SK-N-SH treated with all-trans-retinoic acid at 6 μM for 48 hours (cell line): ENCODE data around the gene THRAP3.

ENCODE experiments used
- ATAC-seq: fragments of 200-7000 bp; cut with Tn5 transposase; 3 replicates; pipeline ENCODE4 v1.9.1; 2020; ENCODE audit warnings: mild to moderate bottlenecking, moderate library complexity
- ARNTL ChIP-seq: fragments of 450-650 bp; formaldehyde crosslinking; IDR thresholded peaks from 2 replicates; pipeline ENCODE4 v1.5.0; 2020; ENCODE audit warnings: low read depth, mild to moderate bottlenecking, moderate library complexity, borderline replicate concordance
- BACH2 ChIP-seq: fragments of 250-450 bp; sonication (Bioruptor Pico); IDR thresholded peaks from 2 replicates; pipeline ENCODE4 v1.9.0; 2021; ENCODE audit warnings: mild to moderate bottlenecking, borderline replicate concordance
- CSDC2 ChIP-seq: fragments of 250-450 bp; sonication (Bioruptor Pico); IDR thresholded peaks from 2 replicates; pipeline ENCODE4 v1.5.0; 2020; ENCODE audit warnings: mild to moderate bottlenecking, moderate library complexity
- CSRNP3 ChIP-seq: fragments of 250-450 bp; sonication (Bioruptor Pico); IDR thresholded peaks from 2 replicates; pipeline ENCODE4 v1.5.1; 2021; ENCODE audit warnings: mild to moderate bottlenecking, moderate library complexity
- ESRRG ChIP-seq: fragments of 250-450 bp; sonication (Bioruptor Pico); IDR thresholded peaks from 2 replicates; pipeline ENCODE4 v1.6.1; 2021; ENCODE audit warnings: mild to moderate bottlenecking
- ISL1 ChIP-seq: fragments of 250-450 bp; sonication (Bioruptor Pico); IDR thresholded peaks from 2 replicates; pipeline ENCODE4 v2.1.2; 2022; ENCODE audit warnings: mild to moderate bottlenecking, moderate library complexity
- OSR1 ChIP-seq: fragments of 250-450 bp; sonication (Bioruptor Pico); IDR thresholded peaks from 2 replicates; pipeline ENCODE4 v1.8.0; 2022; ENCODE audit warnings: moderate library complexity, mild to moderate bottlenecking, inconsistent platforms
- PATZ1 ChIP-seq: fragments of 250-450 bp; sonication (Bioruptor Pico); IDR thresholded peaks from 2 replicates; pipeline ENCODE4 v1.8.0; 2020; ENCODE audit warnings: mild to moderate bottlenecking, moderate library complexity, borderline replicate concordance
- PPARA ChIP-seq: fragments of 250-450 bp; sonication (Bioruptor Pico); IDR thresholded peaks from 2 replicates; pipeline ENCODE4 v1.5.0; 2020; ENCODE audit warnings: mild to moderate bottlenecking, borderline replicate concordance
- RARB ChIP-seq: fragments of 250-450 bp; sonication (Bioruptor Pico); IDR thresholded peaks from 2 replicates; pipeline ENCODE4 v1.8.0; 2021; ENCODE audit warnings: mild to moderate bottlenecking, moderate library complexity
- SNAI2 ChIP-seq: fragments of 250-450 bp; sonication (Bioruptor Pico); IDR thresholded peaks from 2 replicates; pipeline ENCODE4 v1.5.0; 2020; ENCODE audit warnings: mild to moderate bottlenecking, moderate library complexity
- TCF4 ChIP-seq: fragments of 250-450 bp; sonication (Bioruptor Pico); IDR thresholded peaks from 2 replicates; pipeline ENCODE4 v1.8.0; 2021; ENCODE audit warnings: mild to moderate bottlenecking, moderate library complexity, borderline replicate concordance
- TOX ChIP-seq: fragments of 250-450 bp; sonication (Bioruptor Pico); IDR thresholded peaks from 2 replicates; pipeline ENCODE4 v1.8.0; 2021; ENCODE audit warnings: mild to moderate bottlenecking, moderate library complexity, borderline replicate concordance
- TSHZ2 ChIP-seq: fragments of 250-450 bp; sonication (Bioruptor Pico); IDR thresholded peaks from 2 replicates; pipeline ENCODE4 v1.5.0; 2020; ENCODE audit warnings: mild to moderate bottlenecking, moderate library complexity
- ZC3H10 ChIP-seq: fragments of 250-450 bp; sonication (Bioruptor Pico); IDR thresholded peaks from 2 replicates; pipeline ENCODE4 v1.5.1; 2021; ENCODE audit warnings: mild to moderate bottlenecking, moderate library complexity
- ZFP3 ChIP-seq: fragments of 250-450 bp; sonication (Bioruptor Pico); IDR thresholded peaks from 2 replicates; pipeline ENCODE4 v1.5.0; 2020; ENCODE audit warnings: mild to moderate bottlenecking, moderate library complexity
- ZNF565 ChIP-seq: fragments of 450-650 bp; formaldehyde crosslinking; conservative IDR thresholded peaks from 2 replicates; pipeline ENCODE4 v1.5.0; 2020; ENCODE audit warnings: low read depth, mild to moderate bottlenecking, moderate library complexity
- ZNF8 ChIP-seq: fragments of 450-650 bp; formaldehyde crosslinking; IDR thresholded peaks from 2 replicates; pipeline ENCODE4 v1.5.0; 2020; ENCODE audit warnings: mild to moderate bottlenecking, moderate library complexity
- TF ChIP-seq, protein P1 (sequence below): fragments of 250-450 bp; sonication (Bioruptor Pico); IDR thresholded peaks from 2 replicates; pipeline ENCODE4 v1.5.1; 2020; ENCODE audit warnings: low read depth, mild to moderate bottlenecking, moderate library complexity
- TF ChIP-seq, protein P2 (sequence below): fragments of 250-450 bp; sonication (Bioruptor Pico); IDR thresholded peaks from 2 replicates; pipeline ENCODE4 v1.8.0; 2021; ENCODE audit warnings: low read depth, mild to moderate bottlenecking, moderate library complexity, borderline replicate concordance

THRAP3 gene

GRCh38 chr1:36279789-36280296 lies 55.6 kb downstream of the THRAP3 start (continued):
- TF ChIP-seq TCF4 (CRISPR knock-in tag) = no peak
- no peak for TF ChIP-seq ISL1 (CRISPR knock-in tag)
- TF ChIP-seq ZNF8 (CRISPR knock-in tag) = no peak
- TF ChIP-seq PPARA (CRISPR knock-in tag) = no peak
- no peak for TF ChIP-seq TOX (CRISPR knock-in tag)
- TF ChIP-seq OSR1 (CRISPR knock-in tag) = no peak
- TF ChIP-seq, protein P1, sequence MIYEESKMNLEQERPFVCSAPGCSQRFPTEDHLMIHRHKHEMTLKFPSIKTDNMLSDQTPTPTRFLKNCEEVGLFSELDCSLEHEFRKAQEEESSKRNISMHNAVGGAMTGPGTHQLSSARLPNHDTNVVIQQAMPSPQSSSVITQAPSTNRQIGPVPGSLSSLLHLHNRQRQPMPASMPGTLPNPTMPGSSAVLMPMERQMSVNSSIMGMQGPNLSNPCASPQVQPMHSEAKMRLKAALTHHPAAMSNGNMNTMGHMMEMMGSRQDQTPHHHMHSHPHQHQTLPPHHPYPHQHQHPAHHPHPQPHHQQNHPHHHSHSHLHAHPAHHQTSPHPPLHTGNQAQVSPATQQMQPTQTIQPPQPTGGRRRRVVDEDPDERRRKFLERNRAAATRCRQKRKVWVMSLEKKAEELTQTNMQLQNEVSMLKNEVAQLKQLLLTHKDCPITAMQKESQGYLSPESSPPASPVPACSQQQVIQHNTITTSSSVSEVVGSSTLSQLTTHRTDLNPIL (CRISPR knock-in tag) = no peak
- no peak for TF ChIP-seq BACH2 (CRISPR knock-in tag)
- TF ChIP-seq PATZ1 = no peak
- no peak for TF ChIP-seq ARNTL (CRISPR knock-in tag)
- TF ChIP-seq ZFP3 = no peak
- TF ChIP-seq ZNF565 = no peak

DNA sequence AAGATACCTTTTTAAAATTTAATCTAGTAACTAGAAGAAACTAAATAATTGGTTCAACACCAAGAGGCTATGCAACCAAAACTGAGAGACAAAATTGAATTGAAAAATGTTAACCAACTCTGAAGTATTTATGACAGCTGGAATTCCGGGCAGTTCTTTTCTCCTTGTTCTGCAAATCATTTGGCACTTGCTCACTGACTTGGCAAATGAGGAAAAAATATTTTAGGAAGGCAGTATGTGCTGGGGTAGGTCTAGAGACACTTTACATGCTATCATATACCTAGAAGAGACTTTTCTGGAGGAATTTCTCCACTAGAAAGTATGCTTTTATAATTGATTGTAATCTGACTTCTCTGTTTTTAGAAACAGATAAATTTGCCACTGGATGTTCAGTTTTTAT lies 59.8 kb downstream of the THRAP3 start:
- TF ChIP-seq ESRRG (CRISPR knock-in tag) (no peak), ZC3H10 (CRISPR knock-in tag) (no peak), TCF4 (CRISPR knock-in tag) (no peak), ISL1 (CRISPR knock-in tag) (no peak), ZNF8 (CRISPR knock-in tag) (no peak), ARNTL (CRISPR knock-in tag) (no peak), CSDC2 (CRISPR knock-in tag) (no peak), ZFP3 (no peak), TSHZ2 (CRISPR knock-in tag) (no peak), CSRNP3 (CRISPR knock-in tag) (no peak), PATZ1 (no peak), PPARA (CRISPR knock-in tag) (no peak), RARB (CRISPR knock-in tag) (no peak), SNAI2 (CRISPR knock-in tag) (no peak)
- TF ChIP-seq, protein P2, sequence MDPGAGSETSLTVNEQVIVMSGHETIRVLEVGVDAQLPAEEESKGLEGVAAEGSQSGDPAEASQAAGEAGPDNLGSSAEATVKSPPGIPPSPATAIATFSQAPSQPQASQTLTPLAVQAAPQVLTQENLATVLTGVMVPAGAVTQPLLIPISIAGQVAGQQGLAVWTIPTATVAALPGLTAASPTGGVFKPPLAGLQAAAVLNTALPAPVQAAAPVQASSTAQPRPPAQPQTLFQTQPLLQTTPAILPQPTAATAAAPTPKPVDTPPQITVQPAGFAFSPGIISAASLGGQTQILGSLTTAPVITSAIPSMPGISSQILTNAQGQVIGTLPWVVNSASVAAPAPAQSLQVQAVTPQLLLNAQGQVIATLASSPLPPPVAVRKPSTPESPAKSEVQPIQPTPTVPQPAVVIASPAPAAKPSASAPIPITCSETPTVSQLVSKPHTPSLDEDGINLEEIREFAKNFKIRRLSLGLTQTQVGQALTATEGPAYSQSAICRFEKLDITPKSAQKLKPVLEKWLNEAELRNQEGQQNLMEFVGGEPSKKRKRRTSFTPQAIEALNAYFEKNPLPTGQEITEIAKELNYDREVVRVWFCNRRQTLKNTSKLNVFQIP (CRISPR knock-in tag) = no peak
- TF ChIP-seq, protein P1 (CRISPR knock-in tag) = no peak
- ATAC-seq = peak; percentile 63
